ENCODE results near the gene EFCAB5.
"Not testable (repeated sequence)": the region's sequence is repeated elsewhere in the genome, so short reads cannot be mapped to it uniquely, and the experiment has no call there.

The EFCAB5 gene

GRCh38 chr17:30035369-30035768 lies 93.9 kb downstream of the EFCAB5 start:
- no peak for DNase-seq (ENCODE audit: low read depth in 1 of 2, low spot score in 1 of 2)
- TF ChIP-seq SPI1 (IDR thresholded peaks at IDR 0.05; ENCODE audit: borderline replicate concordance, low read depth) (no peak), CTCF (IDR thresholded peaks at IDR 0.05; ENCODE audit: insufficient read depth, low read length) (no peak), GABPA (IDR thresholded peaks at IDR 0.05; ENCODE audit: low read depth) (no peak), POLR2AphosphoS5 (IDR thresholded peaks at IDR 0.05; ENCODE audit: low read depth) (no peak)
- Histone ChIP-seq H3K27ac (replicated peaks) (no peak overlapping the region), H3K27me3 (ENCODE audit: insufficient read depth, poor library complexity, severe bottlenecking) (no peaks in the 10 kb centered on the region), H3K4me3 (replicated peaks; ENCODE audit: insufficient read depth, low read length) (no peak overlapping the region)

- H3K27me3 ChIP-seq (ENCODE audit: insufficient read depth, poor library complexity, severe bottlenecking); H3K4me3 ChIP-seq (replicated peaks; ENCODE audit: insufficient read depth, low read length): not testable (repeated sequence)
- peak in 1 of 2 experiments; percentile 37 for DNase-seq (ENCODE audit: low read depth in 1 of 2, low spot score in 1 of 2)
- peak; percentile 75 for TF ChIP-seq SPI1 (IDR thresholded peaks at IDR 0.05; ENCODE audit: borderline replicate concordance, low read depth)
- peak overlapping the region; percentile 15 for H3K27ac ChIP-seq (replicated peaks)
Measured at GRCh38 chr17:30040719-30041518, 99.5 kb downstream of the EFCAB5 start.

DNA sequence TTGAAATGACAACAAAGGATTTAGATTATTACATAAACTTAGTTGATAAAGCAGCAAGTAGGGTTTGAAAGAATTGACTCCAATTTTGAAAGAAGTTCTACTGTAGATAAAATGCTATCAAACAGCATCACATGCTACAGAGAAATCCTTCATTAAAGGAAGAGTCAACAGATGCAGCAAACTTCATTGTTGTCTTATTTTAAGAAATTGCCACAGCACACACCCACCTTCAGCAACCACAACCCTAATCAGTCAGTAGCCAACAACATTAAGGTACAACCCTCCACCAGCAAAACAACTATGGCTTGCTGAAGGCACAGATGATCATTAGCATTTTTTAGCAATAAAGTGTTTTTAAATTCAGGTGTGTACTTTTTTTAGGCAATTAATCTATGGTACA lies 100.1 kb downstream of the EFCAB5 start:
- TF ChIP-seq CTCF (IDR thresholded peaks at IDR 0.05; ENCODE audit: insufficient read depth, low read length) (no peak), POLR2AphosphoS5 (IDR thresholded peaks at IDR 0.05; ENCODE audit: low read depth) (no peak), GABPA (IDR thresholded peaks at IDR 0.05; ENCODE audit: low read depth) (no peak), SPI1 (IDR thresholded peaks at IDR 0.05; ENCODE audit: borderline replicate concordance, low read depth) (no peak)
- TF ChIP-seq, protein P1, sequence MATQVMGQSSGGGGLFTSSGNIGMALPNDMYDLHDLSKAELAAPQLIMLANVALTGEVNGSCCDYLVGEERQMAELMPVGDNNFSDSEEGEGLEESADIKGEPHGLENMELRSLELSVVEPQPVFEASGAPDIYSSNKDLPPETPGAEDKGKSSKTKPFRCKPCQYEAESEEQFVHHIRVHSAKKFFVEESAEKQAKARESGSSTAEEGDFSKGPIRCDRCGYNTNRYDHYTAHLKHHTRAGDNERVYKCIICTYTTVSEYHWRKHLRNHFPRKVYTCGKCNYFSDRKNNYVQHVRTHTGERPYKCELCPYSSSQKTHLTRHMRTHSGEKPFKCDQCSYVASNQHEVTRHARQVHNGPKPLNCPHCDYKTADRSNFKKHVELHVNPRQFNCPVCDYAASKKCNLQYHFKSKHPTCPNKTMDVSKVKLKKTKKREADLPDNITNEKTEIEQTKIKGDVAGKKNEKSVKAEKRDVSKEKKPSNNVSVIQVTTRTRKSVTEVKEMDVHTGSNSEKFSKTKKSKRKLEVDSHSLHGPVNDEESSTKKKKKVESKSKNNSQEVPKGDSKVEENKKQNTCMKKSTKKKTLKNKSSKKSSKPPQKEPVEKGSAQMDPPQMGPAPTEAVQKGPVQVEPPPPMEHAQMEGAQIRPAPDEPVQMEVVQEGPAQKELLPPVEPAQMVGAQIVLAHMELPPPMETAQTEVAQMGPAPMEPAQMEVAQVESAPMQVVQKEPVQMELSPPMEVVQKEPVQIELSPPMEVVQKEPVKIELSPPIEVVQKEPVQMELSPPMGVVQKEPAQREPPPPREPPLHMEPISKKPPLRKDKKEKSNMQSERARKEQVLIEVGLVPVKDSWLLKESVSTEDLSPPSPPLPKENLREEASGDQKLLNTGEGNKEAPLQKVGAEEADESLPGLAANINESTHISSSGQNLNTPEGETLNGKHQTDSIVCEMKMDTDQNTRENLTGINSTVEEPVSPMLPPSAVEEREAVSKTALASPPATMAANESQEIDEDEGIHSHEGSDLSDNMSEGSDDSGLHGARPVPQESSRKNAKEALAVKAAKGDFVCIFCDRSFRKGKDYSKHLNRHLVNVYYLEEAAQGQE (IDR thresholded peaks at IDR 0.05; ENCODE audit: insufficient replicate concordance, low read depth) = no peak
- Histone ChIP-seq H3K4me3 (replicated peaks; ENCODE audit: insufficient read depth, low read length) (no peak overlapping the region), H3K27ac (replicated peaks) (no peak overlapping the region), H3K27me3 (ENCODE audit: insufficient read depth, poor library complexity, severe bottlenecking) (no peaks in the 10 kb centered on the region)
- no peak for DNase-seq (ENCODE audit: low read depth in 1 of 2, low spot score in 1 of 2)

- no peak for TF ChIP-seq POLR2AphosphoS5 (IDR thresholded peaks at IDR 0.05; ENCODE audit: low read depth)
- TF ChIP-seq GABPA (IDR thresholded peaks at IDR 0.05; ENCODE audit: low read depth) = no peak
- no peak for TF ChIP-seq SPI1 (IDR thresholded peaks at IDR 0.05; ENCODE audit: borderline replicate concordance, low read depth)
- TF ChIP-seq, protein P1 (IDR thresholded peaks at IDR 0.05; ENCODE audit: insufficient replicate concordance, low read depth) = no peak
- TF ChIP-seq CTCF (IDR thresholded peaks at IDR 0.05; ENCODE audit: insufficient read depth, low read length) = no peak
- Histone ChIP-seq H3K4me3 (replicated peaks; ENCODE audit: insufficient read depth, low read length) (no peak overlapping the region), H3K27ac (replicated peaks) (no peak overlapping the region), H3K27me3 (ENCODE audit: insufficient read depth, poor library complexity, severe bottlenecking) (no peaks in the 10 kb centered on the region)
- no peak for DNase-seq (ENCODE audit: low read depth in 1 of 2, low spot score in 1 of 2)
Measured at GRCh38 chr17:30062372-30062771, 120.9 kb downstream of the EFCAB5 start.

Data from HL-60 (cell line).